CD4-positive, alpha-beta T cell treated with Interleukin-10 for 1 hour (primary cell): ENCODE data around the gene TAAR6.
"Not testable (repeated sequence)": the region's sequence is repeated elsewhere in the genome, so short reads cannot be mapped to it uniquely, and the experiment has no call there.

ENCODE experiments used
- DNase-seq: peaks from one replicate; pipeline ENCODE4 v3.0.0-alpha.2; 2020

The TAAR6 gene

GRCh38 chr6:132570221-132570777 is at the start of gene TAAR6:
Gene TAAR6, plus strand, starts transcription at chr6:132570322. Its CDS starts 0 bp downstream, at chr6:132570322.
- no peak for DNase-seq

GRCh38 chr6:132520953-132521352 is 49.2 kb upstream of the TAAR6 start:
- no peak for DNase-seq

DNA sequence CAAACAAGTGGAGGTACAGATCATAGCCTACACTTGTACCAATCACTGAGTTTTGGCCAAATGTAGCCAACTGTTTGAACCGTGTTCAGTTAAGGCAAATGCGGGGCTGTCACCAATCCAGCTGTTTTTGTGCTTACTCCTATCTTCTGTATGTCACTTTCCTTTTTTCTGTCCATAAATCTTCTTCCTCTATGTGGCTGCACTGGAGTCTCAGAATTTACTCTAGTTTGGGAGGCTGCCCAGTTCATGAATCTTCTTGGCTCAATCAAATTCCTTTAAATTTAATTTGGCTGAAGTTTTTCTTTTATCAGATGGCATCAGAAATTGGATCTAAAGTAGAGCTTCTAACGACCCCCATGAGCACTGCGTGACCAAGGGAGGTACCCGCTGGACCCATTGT is 45.5 kb upstream of the TAAR6 start:
- no peak for DNase-seq

DNA sequence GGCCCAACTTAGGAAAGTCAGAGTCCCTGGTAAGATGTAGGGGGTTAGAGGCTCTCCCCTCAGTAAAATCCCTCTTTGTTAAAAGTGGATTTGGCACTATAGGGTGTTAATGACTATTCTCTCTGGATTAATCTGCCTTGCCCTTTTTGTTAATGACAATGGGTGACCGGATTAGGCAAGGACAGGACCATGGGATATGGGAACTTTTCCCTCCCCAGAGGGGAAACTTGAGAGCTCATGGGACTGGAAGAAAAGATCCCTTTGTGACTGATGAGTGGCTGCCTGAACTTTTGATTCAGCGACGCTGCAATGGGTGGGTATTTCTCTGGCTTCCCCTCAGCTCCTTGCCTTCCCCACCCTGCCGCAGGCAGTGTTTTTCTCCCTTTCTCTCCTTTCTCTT is 44.3 kb upstream of the TAAR6 start:
- DNase-seq: no peak

DNA sequence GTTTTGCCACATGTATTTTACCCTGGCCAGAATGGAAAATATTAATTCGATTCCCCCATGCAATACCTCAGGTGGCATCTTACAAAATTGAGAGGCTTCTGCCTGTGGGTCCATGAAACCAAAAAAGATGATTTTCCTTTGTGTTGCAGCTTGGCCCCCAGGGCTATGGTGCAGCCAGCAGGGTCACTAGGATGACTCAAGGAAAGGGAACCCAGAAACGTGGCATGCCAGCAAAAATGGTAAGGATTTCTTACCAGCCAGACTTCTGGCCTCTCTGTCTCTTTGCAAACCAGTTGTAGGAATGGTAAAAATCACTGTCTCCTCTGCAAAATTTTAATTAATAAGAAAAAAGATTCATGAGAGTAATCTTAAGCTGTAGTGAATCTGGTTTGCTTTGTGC is 43.7 kb upstream of the TAAR6 start:
- no peak for DNase-seq

DNA sequence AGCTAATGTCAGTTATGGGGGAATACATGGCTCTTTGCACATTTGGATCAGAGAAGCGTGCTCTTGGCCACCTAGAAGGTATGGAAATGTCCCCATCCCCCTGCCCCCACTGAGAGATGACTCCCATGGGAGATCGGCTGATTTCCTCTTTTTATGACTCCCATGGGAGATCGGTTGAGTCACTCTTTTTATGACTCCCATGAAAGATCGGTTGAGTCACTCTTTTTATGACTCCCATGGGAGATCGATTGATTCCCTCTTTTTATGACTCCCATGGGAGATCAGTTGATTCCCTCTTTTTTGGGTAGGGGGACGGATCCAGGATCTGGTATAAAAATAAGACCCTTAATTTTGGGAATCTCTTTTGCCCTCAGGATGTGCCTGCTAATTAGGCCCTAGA is 42.3 kb upstream of the TAAR6 start:
- DNase-seq: no peak

GRCh38 chr6:132530293-132530974 is 39.7 kb upstream of the TAAR6 start:
- peak; percentile 74 for DNase-seq

GRCh38 chr6:132534546-132534945 is 35.6 kb upstream of the TAAR6 start:
- not testable (repeated sequence) for DNase-seq

- DNase-seq: no peak
Observed at GRCh38 chr6:132537145-132537544, 33.0 kb upstream of the TAAR6 start.

DNA sequence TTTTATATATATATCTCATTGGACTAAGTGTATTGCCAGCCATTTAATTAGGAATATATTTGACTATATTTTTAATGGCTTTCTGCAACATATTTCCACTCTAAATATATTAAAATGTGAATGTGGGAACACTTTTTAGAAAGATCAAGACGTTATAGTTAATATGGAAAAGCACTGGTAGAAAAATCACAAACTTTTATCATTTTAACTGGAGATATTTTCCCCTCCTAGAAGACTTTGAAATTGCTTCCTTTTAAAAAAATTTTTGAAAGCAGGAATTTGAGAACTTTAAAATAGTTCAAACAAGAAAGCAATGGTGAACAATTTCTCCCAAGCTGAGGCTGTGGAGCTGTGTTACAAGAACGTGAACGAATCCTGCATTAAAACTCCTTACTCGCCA is 32.1 kb upstream of the TAAR6 start, which contains the start of gene TAAR9:
Gene TAAR9, plus strand, starts transcription at position 301 of the 400 bp plus-strand sequence. Its CDS starts 13 bp downstream, at position 314.
- DNase-seq: no peak

DNA sequence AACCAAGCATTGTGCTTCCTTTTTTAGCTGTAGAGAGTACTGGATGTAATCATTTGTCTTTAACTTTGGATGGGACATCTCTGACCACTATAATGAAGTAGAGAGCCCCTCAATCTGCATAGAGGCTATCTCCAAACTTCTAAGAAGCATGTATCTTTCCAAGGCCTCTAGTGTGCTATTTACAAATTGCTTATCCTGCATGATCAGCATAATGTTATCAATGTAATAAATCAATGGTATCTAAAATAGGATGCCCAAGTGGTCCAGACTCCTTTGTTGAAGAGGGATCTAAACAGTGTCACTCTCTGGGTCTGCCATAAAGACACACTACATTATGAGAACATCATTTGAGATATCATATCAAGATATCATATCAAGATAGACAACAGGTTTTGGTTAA is 25.3 kb upstream of the TAAR6 start:
- DNase-seq: no peak

DNA sequence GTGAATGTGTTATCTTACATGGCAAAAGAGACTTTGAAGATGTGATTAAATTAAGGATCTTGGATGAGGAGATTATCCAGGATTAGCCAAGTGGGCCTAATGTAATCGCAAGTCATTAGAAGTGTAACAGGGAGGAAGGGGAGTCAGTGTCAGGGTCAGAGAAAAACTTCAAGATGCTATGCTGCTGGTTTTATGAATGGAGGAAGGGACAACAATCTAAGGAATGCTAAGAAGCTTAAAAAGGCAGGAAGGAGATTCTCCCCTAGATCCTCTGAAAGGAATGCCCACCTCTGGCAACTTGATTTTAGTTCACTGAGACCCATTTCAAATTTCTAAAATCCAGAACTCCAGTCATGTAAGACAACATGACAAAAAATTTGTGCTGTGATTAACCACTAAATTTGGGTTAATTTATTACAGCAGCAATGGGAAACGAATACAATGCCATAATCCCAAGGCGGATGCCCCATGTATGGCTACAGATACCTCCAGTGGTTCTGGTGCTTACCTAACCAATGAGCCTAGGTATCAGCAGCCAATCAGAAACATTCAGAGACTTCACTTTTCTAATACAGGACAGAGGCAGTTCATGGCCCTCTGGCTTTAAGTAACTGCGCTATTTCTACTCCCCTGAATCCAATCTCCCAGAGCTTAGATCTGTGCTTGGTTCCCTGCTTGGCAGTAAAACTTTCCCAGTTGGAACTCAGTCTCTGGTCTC is 21.2 kb upstream of the TAAR6 start:
- no peak for DNase-seq

DNA sequence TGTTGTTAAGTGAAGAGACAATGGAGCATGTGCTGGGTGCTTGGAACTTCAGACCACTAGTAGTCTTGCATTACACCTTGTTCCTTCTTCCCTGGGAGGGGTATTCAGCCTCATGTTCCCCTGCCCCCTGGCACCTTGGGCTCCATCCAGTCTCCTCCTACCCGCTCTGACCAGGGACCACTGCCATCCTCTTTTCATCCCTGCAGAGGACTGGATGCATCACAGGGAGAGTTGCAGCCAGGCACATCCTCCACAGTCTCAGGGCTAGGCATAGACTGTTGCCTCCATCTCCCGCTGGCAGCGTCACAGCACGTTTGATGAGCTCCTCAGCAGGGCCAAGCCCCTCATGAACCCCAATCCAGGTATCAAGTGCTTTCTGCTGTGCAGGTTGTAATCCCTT is 18.9 kb upstream of the TAAR6 start:
- no peak for DNase-seq

GRCh38 chr6:132552372-132552771 is 17.8 kb upstream of the TAAR6 start, which contains the start of gene TAAR8:
Gene TAAR8, plus strand, starts transcription at chr6:132552672. Its CDS starts 21 bp downstream, at chr6:132552693.
- no peak for DNase-seq

DNA sequence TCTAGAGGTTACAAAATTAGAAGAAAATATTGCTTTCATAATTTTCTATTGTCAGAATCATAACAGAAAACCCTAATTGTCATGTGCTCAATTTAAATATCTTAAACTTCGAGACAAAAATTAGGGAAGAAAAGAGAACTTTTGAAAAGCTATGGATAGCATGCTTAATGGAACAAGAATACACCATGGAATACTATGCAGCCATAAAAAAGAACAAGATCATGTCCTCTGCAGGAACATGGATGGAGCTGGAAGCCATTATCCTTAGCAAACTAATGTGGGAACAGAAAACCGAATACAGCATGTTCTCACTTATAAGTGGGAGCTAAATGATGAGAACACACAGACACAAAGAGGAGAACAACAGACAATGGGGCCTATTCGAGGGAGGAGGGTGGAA is 10.0 kb upstream of the TAAR6 start:
- not testable (repeated sequence) for DNase-seq

GRCh38 chr6:132566404-132566803 is 3.7 kb upstream of the TAAR6 start:
- no peak for DNase-seq

GRCh38 chr6:132567566-132567965 is 2.6 kb upstream of the TAAR6 start:
- no peak for DNase-seq

DNA sequence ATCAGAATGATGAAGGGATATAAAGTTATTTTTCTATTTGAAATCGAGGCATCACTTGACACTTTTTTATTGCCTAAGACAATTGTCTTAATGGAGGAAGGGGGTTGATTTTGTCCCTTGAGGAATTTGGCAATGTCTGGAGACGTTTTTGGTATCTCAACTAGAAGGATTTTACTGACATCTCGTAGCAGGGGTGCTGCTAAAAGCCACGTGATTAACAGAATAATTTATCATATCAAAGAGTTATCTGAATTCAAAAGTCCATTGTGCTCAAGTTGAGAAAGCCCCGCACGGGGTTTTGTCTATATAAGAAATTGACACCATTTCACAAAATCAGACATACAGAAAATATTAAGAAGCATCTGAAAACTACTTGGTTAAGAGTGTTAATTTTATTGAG is 1.5 kb upstream of the TAAR6 start:
- no peak for DNase-seq

- no peak for DNase-seq
Observed at GRCh38 chr6:132569170-132569569, 952 bp upstream of the TAAR6 start.

DNA sequence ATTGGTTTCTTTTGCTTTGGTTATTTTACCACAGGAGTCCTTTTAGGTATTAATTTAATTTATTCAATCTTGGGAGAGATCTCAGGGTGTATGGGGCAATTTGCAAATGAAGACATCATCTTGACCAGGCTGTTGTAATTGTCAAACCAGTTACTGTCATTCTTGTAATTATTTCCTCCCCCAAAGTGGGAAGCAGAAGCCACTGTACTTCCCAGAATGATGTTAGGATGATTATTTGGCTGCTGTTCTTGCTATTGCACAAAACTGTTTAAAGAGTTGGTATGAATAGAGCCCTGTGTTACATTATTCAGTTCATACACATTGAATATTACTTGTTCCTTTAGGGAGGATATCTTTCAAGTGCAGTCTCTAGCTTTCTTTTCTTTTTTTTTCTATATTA is 1.7 kb downstream of the TAAR6 start:
- DNase-seq: no peak

- no peak for DNase-seq
Observed at GRCh38 chr6:132584698-132585097, 14.6 kb downstream of the TAAR6 start.

- no peak for DNase-seq
Observed at GRCh38 chr6:132587424-132587823, 17.3 kb downstream of the TAAR6 start.

DNA sequence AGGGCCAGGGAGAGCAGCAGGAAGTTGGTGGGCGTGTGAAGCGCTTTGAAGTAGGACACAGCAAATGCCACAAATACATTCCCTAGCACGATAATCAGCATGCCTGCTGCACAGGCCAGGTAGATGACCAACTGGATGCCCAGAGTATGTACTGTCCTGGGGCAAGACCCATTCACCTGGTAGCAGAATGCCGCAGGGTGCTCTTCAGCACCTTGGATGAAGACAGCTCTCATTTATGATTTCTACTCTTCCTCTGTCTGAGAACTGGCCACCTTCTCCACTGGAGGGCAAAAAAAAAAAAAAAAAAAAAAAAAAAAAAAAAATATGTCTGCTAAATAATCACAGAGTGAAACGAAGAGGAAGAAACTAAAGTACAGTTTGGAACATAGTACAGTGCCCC is 19.3 kb downstream of the TAAR6 start, which contains the start of gene TAAR5:
Gene TAAR5, minus strand, starts transcription at position 288 of the 400 bp plus-strand sequence. Its CDS starts 55 bp downstream, at position 233.
- no peak for DNase-seq

- no peak for DNase-seq
Observed at GRCh38 chr6:132590362-132590761, 20.2 kb downstream of the TAAR6 start.
